ENCODE results near the gene DEAF1. TPM values are rescaled to one million over a fixed set of nuclear protein-coding genes. Genes with fewer than 3 reads are reported as not detected.

Gene DEAF1
- total and polyA plus RNA-seq, 10 of the 15 experiments (the other 5 are each of a cell fraction or from before 2014, with no cell fraction given) = 0.68 to 51.3 (median 25.9) TPM

GRCh38 chr11:706439-706956 is 11.5 kb upstream of the DEAF1 start:
- Histone ChIP-seq H3K4me3 (no peak overlapping the region), H2AFZ (ENCODE audit: control insufficient read depth, low read depth, low read length) (no peak overlapping the region), H3K36me3 (ENCODE audit: control insufficient read depth in 2 of 2, insufficient read depth in 2 of 2, low read length in 1 of 2) (peaks cover 0 to 5% of the 10 kb centered on the region in 2 experiments; a peak in 2 of 4 replicates), H4K20me1 (ENCODE audit: control insufficient read depth, insufficient read depth) (no peaks in the 10 kb centered on the region), H3K79me2 (ENCODE audit: control insufficient read depth, insufficient read depth, low read length) (no peaks in the 10 kb centered on the region), H3K27me3 (replicated peaks in 1 of 2; ENCODE audit: control insufficient read depth in 2 of 2, insufficient read depth in 2 of 2, low read length in 1 of 2) (no peaks in the 10 kb centered on the region; a peak in 1 of 4 replicates), H3K4me1 (ENCODE audit: control insufficient read depth, insufficient read depth, low read length) (no peaks in the 10 kb centered on the region), H3K9me3 (replicated peaks; ENCODE audit: control insufficient read depth, insufficient read depth, low read length) (no peaks in the 10 kb centered on the region), H3K27ac (ENCODE audit: control insufficient read depth, insufficient read depth) (no peak overlapping the region), H3K4me2 (ENCODE audit: control insufficient read depth, insufficient read depth) (peak overlapping the region; percentile 22; the same call in 1 of the 2 replicates), H3K9ac (ENCODE audit: control insufficient read depth, insufficient read depth, low read length) (peak overlapping the region; percentile 2; the same call in 1 of the 2 replicates)
- no TSS peak for BruUV-seq (replicated peaks)
- ChIA-PET SMC1A (ENCODE audit: uncharacterized antibody, unreplicated experiment) (no interaction called here), CTCF (interaction anchor here (1.0 kb wide), 1 partner anchor 18 kb away, joined by 3 read pairs; no protein-coding TSS in a partner anchor), RAD21 (ENCODE audit: unreplicated experiment) (interaction anchor here (0.6 to 2.0 kb wide), 2 partner anchors 16 to 57 kb away, joined by 3 to 6 read pairs; no protein-coding TSS in a partner anchor), POLR2A (interaction anchor here (0.6 to 0.9 kb wide), 2 partner anchors 15 kb away, joined by 3 read pairs; no protein-coding TSS in a partner anchor)
- 13% methylated on average over 15 of the region's 22 CpGs for WGBS (ENCODE audit: insufficient coverage, insufficient replicate concordance, low lambda C conversion rate, missing lambda C conversion rate)
- in situ Hi-C loops (cut with MboI) = no loop called here
- FAIRE-seq (no peak), ATAC-seq (peak; percentile 15; the same call in 1 of the 3 replicates), DNase-seq (ENCODE audit: low read depth, low spot score) (no peak)
- intact Hi-C loops (cut with micrococcal nuclease; ENCODE audit: unreplicated experiment) = no loop called here
- TF ChIP-seq CHD4 (IDR thresholded peaks at IDR 0.05) = no peak
- no peak for TF ChIP-seq IRF3 (IDR thresholded peaks at IDR 0.05)
- no peak for TF ChIP-seq NFIC (IDR thresholded peaks at IDR 0.05; ENCODE audit: low read depth, low read length)
- no peak for TF ChIP-seq ESRRA (IDR thresholded peaks at IDR 0.05; ENCODE audit: low read length)
- TF ChIP-seq PML (IDR thresholded peaks at IDR 0.05; ENCODE audit: low read length) = no peak
- no peak for TF ChIP-seq FOXM1 (IDR thresholded peaks at IDR 0.05; ENCODE audit: low read depth, low read length)
- TF ChIP-seq TAF1 (IDR thresholded peaks at IDR 0.05; ENCODE audit: borderline replicate concordance, low read depth, low read length) = no peak
- no peak for TF ChIP-seq PBX3 (IDR thresholded peaks at IDR 0.05; ENCODE audit: insufficient replicate concordance, low read depth, low read length)
- TF ChIP-seq BCLAF1 (IDR thresholded peaks at IDR 0.05) = no peak
- no peak for TF ChIP-seq CBFB (IDR thresholded peaks at IDR 0.05; ENCODE audit: low read depth)
- no peak for TF ChIP-seq E2F4 (IDR thresholded peaks at IDR 0.05; ENCODE audit: low read depth, low read length)
- TF ChIP-seq POU2F2 (IDR thresholded peaks at IDR 0.05; ENCODE audit: borderline replicate concordance, low read depth, low read length) = no peak
- no peak for TF ChIP-seq E4F1 (IDR thresholded peaks at IDR 0.05; ENCODE audit: borderline replicate concordance, partially characterized antibody)

Measured in GM12878 (cell line).